Measurements from ENCODE around the gene TDRD10. TPM values are rescaled to one million over a fixed set of nuclear protein-coding genes. Genes with fewer than 3 reads are reported as not detected.

Gene TDRD10
- polyA plus RNA-seq, 3 donors = not detected

- H3K27me3 ChIP-seq (ENCODE audit: control insufficient read depth in 2 of 2, insufficient read depth in 2 of 2, low read length in 2 of 2) = no peaks in the 10 kb centered on the region
- no peak for DNase-seq
- no peak overlapping the region for H3K9ac ChIP-seq (ENCODE audit: insufficient read depth, low read length, poor library complexity, severe bottlenecking)
- intact Hi-C loops (cut with micrococcal nuclease) = loop anchor here (5.0 to 10.0 kb wide), 3 partner anchors 34 to 142 kb away; partner anchors contain the start of gene IL6R (in 1 of the 2)
- no CpG with 5 or more reads among the region's 1 CpG for WGBS (ENCODE audit: insufficient coverage)
- H3K9me3 ChIP-seq (replicated peaks in 1 of 2; ENCODE audit: control insufficient read depth in 1 of 2, insufficient read depth in 1 of 2, low read length in 2 of 2) = no peaks in the 10 kb centered on the region
- no peak overlapping the region for H3K4me2 ChIP-seq (replicated peaks; ENCODE audit: extremely low read depth, low read length, poor library complexity, severe bottlenecking)
- H3K4me3 ChIP-seq (replicated peaks in 1 of 3; ENCODE audit: low read depth in 2 of 3, low read length in 3 of 3) = no peak overlapping the region
- H3K27ac ChIP-seq (ENCODE audit: low read depth in 1 of 2, low read length in 2 of 2) = no peak overlapping the region
- Mint-ChIP-seq H3K9me3 (no peaks in the 10 kb centered on the region), H3K4me1 (peaks cover 27% of the 10 kb centered on the region), H3K4me3 (no peak overlapping the region), H3K27ac (no peak overlapping the region), H3K36me3 (no peaks in the 10 kb centered on the region), H3K27me3 (ENCODE audit: low read depth in 3 of 3) (peaks cover 0 to 5% (median 0%) of the 10 kb centered on the region in 3 donors)
- H2AFZ ChIP-seq (ENCODE audit: insufficient read depth, low read depth, low read length, poor library complexity, severe bottlenecking) = no peak overlapping the region
- no peaks in the 10 kb centered on the region for H4K20me1 ChIP-seq (ENCODE audit: insufficient read depth, low read length)
- H3K36me3 ChIP-seq (replicated peaks in 1 of 2; ENCODE audit: control insufficient read depth in 1 of 2, insufficient read depth in 2 of 2, low read length in 2 of 2) = no peaks in the 10 kb centered on the region
- H3K4me1 ChIP-seq (ENCODE audit: control insufficient read depth in 1 of 2, insufficient read depth in 2 of 2, low read length in 2 of 2) = peaks cover 14 to 32% of the 10 kb centered on the region in 2 donors
- no peaks in the 10 kb centered on the region for H3K79me2 ChIP-seq (ENCODE audit: insufficient read depth, low read length)
- no peak for TF ChIP-seq CTCF (IDR thresholded peaks at IDR 0.05)
Measured at GRCh38 chr1:154476791-154477190, 25.2 kb upstream of the TDRD10 start.

GRCh38 chr1:154478013-154478412, 24.0 kb upstream of the TDRD10 start:
- DNase-seq = no peak
- peak overlapping the region in 2 of 7 donors; percentile 25 to 79 for H3K27ac Mint-ChIP-seq
- H3K9me3 ChIP-seq (replicated peaks in 1 of 2; ENCODE audit: control insufficient read depth in 1 of 2, insufficient read depth in 1 of 2, low read length in 2 of 2) = no peaks in the 10 kb centered on the region
- peaks cover 14 to 32% of the 10 kb centered on the region in 2 donors for H3K4me1 ChIP-seq (ENCODE audit: control insufficient read depth in 1 of 2, insufficient read depth in 2 of 2, low read length in 2 of 2)
- H3K4me3 ChIP-seq (replicated peaks in 1 of 3; ENCODE audit: low read depth in 2 of 3, low read length in 3 of 3) = no peak overlapping the region
- no peak overlapping the region for H3K27ac ChIP-seq (ENCODE audit: low read depth in 1 of 2, low read length in 2 of 2)
- H3K9me3 Mint-ChIP-seq = no peaks in the 10 kb centered on the region
- H4K20me1 ChIP-seq (ENCODE audit: insufficient read depth, low read length) = no peaks in the 10 kb centered on the region
- intact Hi-C loops (cut with micrococcal nuclease) = loop anchor here (5.0 to 10.0 kb wide), 3 partner anchors 36 to 143 kb away; partner anchors contain the start of gene IL6R (in 1 of the 2)
- no peak overlapping the region for H3K9ac ChIP-seq (ENCODE audit: insufficient read depth, low read length, poor library complexity, severe bottlenecking)
- H2AFZ ChIP-seq (ENCODE audit: insufficient read depth, low read depth, low read length, poor library complexity, severe bottlenecking) = no peak overlapping the region
- H3K36me3 ChIP-seq (replicated peaks in 1 of 2; ENCODE audit: control insufficient read depth in 1 of 2, insufficient read depth in 2 of 2, low read length in 2 of 2) = no peaks in the 10 kb centered on the region
- no peak overlapping the region for H3K4me2 ChIP-seq (replicated peaks; ENCODE audit: extremely low read depth, low read length, poor library complexity, severe bottlenecking)
- WGBS (ENCODE audit: insufficient coverage) = 91% methylated on average over 3 of the region's 8 CpGs
- H3K27me3 ChIP-seq (ENCODE audit: control insufficient read depth in 2 of 2, insufficient read depth in 2 of 2, low read length in 2 of 2) = no peaks in the 10 kb centered on the region
- H3K27me3 Mint-ChIP-seq (ENCODE audit: low read depth in 3 of 3) = peaks cover 0 to 5% (median 0%) of the 10 kb centered on the region in 3 donors
- H3K4me3 Mint-ChIP-seq = no peak overlapping the region
- no peaks in the 10 kb centered on the region for H3K36me3 Mint-ChIP-seq
- H3K4me1 Mint-ChIP-seq = peaks cover 27% of the 10 kb centered on the region
- TF ChIP-seq CTCF (IDR thresholded peaks at IDR 0.05) = no peak
- H3K79me2 ChIP-seq (ENCODE audit: insufficient read depth, low read length) = no peaks in the 10 kb centered on the region
